Measurements from ENCODE around the gene NOX5.

DNA sequence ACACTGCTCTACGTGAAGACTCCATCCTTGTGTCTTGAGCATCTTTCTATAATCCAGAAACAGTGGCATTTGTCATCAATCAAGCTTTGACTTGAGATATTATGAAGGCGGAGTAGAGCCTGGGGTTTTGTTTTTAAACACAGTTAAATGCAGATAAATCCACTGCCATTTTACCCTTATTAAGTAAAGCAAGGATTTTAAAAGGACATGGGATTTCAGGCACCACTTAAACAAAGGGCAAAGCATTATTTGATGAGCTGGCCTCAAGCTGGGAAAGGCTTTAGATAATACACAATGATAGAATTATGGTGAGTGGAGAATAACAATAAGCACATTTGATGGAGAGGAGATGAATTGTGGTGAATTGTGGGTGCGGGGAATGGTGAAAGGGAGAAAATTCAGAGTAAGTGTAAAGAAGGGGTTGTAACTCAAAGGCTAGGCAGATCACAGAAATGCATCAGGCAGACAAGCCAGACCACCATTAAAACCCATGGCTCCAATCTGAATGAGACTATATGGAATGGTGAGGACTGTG lies 91.0 kb downstream of the NOX5 start:
- TF ChIP-seq, protein P1, sequence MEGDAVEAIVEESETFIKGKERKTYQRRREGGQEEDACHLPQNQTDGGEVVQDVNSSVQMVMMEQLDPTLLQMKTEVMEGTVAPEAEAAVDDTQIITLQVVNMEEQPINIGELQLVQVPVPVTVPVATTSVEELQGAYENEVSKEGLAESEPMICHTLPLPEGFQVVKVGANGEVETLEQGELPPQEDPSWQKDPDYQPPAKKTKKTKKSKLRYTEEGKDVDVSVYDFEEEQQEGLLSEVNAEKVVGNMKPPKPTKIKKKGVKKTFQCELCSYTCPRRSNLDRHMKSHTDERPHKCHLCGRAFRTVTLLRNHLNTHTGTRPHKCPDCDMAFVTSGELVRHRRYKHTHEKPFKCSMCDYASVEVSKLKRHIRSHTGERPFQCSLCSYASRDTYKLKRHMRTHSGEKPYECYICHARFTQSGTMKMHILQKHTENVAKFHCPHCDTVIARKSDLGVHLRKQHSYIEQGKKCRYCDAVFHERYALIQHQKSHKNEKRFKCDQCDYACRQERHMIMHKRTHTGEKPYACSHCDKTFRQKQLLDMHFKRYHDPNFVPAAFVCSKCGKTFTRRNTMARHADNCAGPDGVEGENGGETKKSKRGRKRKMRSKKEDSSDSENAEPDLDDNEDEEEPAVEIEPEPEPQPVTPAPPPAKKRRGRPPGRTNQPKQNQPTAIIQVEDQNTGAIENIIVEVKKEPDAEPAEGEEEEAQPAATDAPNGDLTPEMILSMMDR (IDR thresholded peaks at IDR 0.05; ENCODE audit: poor library complexity, severe bottlenecking) = no peak
- TF ChIP-seq EZH2 (IDR thresholded peaks at IDR 0.05; ENCODE audit: borderline replicate concordance, insufficient read depth, low read length, poor library complexity, severe bottlenecking) (no peak), EP300 (conservative IDR thresholded peaks at IDR 0.05; ENCODE audit: poor library complexity, severe bottlenecking) (no peak), RAD21 (conservative IDR thresholded peaks at IDR 0.05) (no peak), POLR2AphosphoS5 (IDR thresholded peaks at IDR 0.05) (no peak), MXI1 (conservative IDR thresholded peaks at IDR 0.05; ENCODE audit: poor library complexity, severe bottlenecking) (no peak), SMC3 (conservative IDR thresholded peaks at IDR 0.05; ENCODE audit: poor library complexity) (no peak)
